Nephron (organoid): ENCODE results near the gene ATP2B3.

Experiments
- H3K27ac Mint-ChIP-seq, 3 experiments: 2 replicates each; pipeline ENCODE4 v1.8.0; 2020; ENCODE audit warnings: mixed read lengths in 3 of 3, mild to moderate bottlenecking in 2 of 3, moderate library complexity in 1 of 3
- H3K27me3 Mint-ChIP-seq: 2 replicates; pipeline ENCODE4 v1.8.0; 2021; ENCODE audit warnings: low read depth, mild to moderate bottlenecking, moderate library complexity, mixed read lengths
- H3K36me3 Mint-ChIP-seq: 2 replicates; pipeline ENCODE4 v1.8.0; 2020; ENCODE audit warnings: low read depth, mixed read lengths
- H3K4me1 Mint-ChIP-seq: 2 replicates; pipeline ENCODE4 v1.8.0; 2020; ENCODE audit warnings: mixed read lengths
- H3K4me3 Mint-ChIP-seq, 3 experiments: 2 replicates each; pipeline ENCODE4 v1.8.0; 2020; ENCODE audit warnings: mild to moderate bottlenecking in 3 of 3, mixed read lengths in 3 of 3, moderate library complexity in 2 of 3
- H3K9me3 Mint-ChIP-seq: 2 replicates; pipeline ENCODE4 v1.8.0; 2020; ENCODE audit warnings: mixed read lengths
- TF ChIP-seq, protein P1 (sequence below), 3 experiments: fragments of 200-600 bp; sonication (generic); IDR thresholded peaks; one replicate each; pipeline ENCODE4 v1.5.0; 2021; ENCODE audit warnings: antibody characterized with exemption in 3 of 3; ENCODE audit not compliant: unreplicated experiment in 3 of 3

The ATP2B3 gene

DNA sequence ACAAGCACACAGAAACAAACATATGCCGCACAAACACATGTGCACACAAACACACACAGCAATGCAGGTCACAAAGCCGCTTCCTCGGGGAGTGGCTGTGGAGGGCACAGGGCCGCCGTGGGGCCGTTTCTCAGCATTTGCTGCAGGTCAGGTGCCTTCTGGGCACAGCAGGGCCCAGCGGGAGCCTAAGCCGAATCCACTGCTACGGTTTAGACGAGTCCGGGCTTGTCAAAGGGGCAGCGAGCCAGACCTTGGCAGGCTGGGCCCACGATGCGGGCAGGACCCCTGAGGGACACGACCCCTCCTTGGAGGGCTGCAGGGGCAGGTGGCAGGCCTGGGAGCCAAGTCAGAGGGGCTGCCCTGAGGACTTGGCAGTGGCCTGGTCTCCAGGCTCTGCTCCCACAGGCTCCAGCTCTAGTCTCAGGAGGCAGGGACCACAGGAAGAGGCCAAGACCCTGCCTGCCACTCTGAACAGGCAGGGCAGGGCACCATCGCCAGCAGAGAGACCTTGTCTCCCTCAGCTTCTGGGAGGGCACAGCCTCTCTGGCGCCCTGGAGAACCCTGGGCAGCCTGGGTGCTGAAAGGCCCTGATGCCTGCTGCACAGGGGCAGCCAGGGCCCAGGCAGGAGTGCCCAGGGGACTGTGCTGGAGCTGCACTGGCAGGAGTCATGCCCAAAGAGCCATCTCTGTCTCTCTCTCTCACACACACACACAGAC is 5.5 kb upstream of the ATP2B3 start:
- Mint-ChIP-seq H3K4me1 (peaks cover 5% of the 10 kb centered on the region), H3K36me3 (peaks cover 4% of the 10 kb centered on the region), H3K27me3 (peaks cover 19% of the 10 kb centered on the region), H3K27ac (no peak overlapping the region), H3K9me3 (peaks cover 11% of the 10 kb centered on the region), H3K4me3 (no peak overlapping the region)
- TF ChIP-seq, protein P1, sequence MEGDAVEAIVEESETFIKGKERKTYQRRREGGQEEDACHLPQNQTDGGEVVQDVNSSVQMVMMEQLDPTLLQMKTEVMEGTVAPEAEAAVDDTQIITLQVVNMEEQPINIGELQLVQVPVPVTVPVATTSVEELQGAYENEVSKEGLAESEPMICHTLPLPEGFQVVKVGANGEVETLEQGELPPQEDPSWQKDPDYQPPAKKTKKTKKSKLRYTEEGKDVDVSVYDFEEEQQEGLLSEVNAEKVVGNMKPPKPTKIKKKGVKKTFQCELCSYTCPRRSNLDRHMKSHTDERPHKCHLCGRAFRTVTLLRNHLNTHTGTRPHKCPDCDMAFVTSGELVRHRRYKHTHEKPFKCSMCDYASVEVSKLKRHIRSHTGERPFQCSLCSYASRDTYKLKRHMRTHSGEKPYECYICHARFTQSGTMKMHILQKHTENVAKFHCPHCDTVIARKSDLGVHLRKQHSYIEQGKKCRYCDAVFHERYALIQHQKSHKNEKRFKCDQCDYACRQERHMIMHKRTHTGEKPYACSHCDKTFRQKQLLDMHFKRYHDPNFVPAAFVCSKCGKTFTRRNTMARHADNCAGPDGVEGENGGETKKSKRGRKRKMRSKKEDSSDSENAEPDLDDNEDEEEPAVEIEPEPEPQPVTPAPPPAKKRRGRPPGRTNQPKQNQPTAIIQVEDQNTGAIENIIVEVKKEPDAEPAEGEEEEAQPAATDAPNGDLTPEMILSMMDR (IDR thresholded peaks at IDR 0.05; ENCODE audit: unreplicated experiment in 3 of 3) = no peak

DNA sequence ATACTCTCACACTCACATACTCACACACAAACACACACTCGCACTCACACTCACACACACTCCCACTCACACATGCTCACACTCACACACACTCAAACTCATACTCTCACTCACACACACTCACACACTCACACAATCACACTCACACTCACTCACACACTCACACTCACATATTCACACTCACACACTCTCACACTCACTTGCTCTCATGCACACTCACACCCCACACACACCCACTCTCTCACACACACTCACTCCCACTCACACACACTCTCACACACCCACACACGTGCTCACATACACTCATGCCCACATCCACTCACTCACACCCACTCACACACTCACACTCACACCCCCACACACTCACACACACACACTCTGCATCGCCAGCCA is 4.9 kb upstream of the ATP2B3 start:
- H3K4me3 Mint-ChIP-seq = no peak overlapping the region
- peaks cover 4% of the 10 kb centered on the region for H3K36me3 Mint-ChIP-seq
- H3K27ac Mint-ChIP-seq = no peak overlapping the region
- peaks cover 22% of the 10 kb centered on the region for H3K27me3 Mint-ChIP-seq
- TF ChIP-seq, protein P1 (IDR thresholded peaks at IDR 0.05; ENCODE audit: unreplicated experiment in 3 of 3) = no peak
- peaks cover 5% of the 10 kb centered on the region for H3K4me1 Mint-ChIP-seq
- peaks cover 11% of the 10 kb centered on the region for H3K9me3 Mint-ChIP-seq

DNA sequence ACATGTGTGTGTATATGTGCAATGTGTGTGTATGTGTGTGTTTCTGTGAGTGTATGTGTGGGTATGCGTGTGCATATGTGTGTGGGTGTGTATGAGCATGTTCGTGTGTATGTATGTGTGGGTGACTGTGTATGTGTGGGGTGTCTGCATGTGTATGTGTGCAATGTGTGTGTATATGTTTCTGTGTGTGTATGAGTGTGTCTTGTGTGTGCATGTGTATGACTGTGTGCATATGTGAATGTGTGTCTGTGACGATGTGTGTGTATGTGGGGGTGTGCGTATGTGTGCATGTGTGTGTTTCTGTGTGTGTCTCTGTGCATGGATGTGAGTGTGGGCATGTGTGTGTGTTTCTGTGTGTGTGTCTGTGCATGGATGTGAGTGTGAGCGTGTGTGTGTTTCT is 4.2 kb upstream of the ATP2B3 start:
- TF ChIP-seq, protein P1 (IDR thresholded peaks at IDR 0.05; ENCODE audit: unreplicated experiment in 3 of 3) = no peak
- Mint-ChIP-seq H3K27ac (no peak overlapping the region), H3K36me3 (peaks cover 4% of the 10 kb centered on the region), H3K4me1 (peaks cover 5% of the 10 kb centered on the region), H3K27me3 (peaks cover 24% of the 10 kb centered on the region), H3K4me3 (no peak overlapping the region), H3K9me3 (peaks cover 11% of the 10 kb centered on the region)

DNA sequence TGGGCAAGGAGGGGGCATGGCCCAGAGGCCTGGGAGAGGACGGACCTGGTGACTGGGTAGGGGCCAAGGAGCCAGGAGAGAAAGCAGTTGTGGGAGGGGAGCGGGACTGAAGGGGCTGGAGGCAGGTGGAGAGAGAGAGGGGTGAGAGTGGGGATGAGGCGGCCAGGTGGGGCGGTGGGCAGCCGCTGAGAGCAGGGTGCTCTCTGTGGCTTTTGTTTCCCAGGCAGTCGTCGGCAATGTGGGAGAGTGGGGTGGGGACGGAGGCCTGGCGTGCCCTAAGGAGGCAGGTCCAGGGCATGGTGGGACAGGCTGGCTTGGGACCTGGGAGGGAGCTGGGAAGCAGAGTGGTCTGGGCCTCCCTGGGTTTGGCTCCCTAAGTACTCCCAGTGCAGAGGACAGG is 3.2 kb upstream of the ATP2B3 start:
- Mint-ChIP-seq H3K9me3 (peaks cover 10% of the 10 kb centered on the region), H3K36me3 (peaks cover 4% of the 10 kb centered on the region), H3K27ac (no peak overlapping the region), H3K4me1 (no peaks in the 10 kb centered on the region), H3K27me3 (peaks cover 34% of the 10 kb centered on the region), H3K4me3 (no peak overlapping the region)
- TF ChIP-seq, protein P1 (IDR thresholded peaks at IDR 0.05; ENCODE audit: unreplicated experiment in 3 of 3) = no peak

DNA sequence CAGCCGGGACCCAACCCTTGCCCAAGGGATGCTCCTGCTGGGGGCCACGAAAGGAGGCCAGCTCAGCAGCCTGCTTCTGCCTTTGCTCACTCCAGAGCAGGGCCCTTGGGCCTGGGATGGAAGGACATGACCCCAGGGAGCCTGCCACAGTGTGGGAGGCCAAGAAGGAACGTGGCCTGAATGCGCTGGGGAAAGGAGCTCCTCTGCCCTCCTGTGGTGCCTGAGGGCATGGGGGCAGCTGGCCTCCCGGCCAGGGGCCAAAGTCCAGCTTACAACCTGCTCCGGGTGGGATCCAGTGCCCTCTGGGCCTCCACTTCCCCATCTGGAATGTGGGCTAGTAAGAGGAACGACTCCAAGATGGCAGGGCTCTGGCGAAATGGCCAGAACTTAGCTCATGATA is 2.0 kb upstream of the ATP2B3 start:
- Mint-ChIP-seq H3K9me3 (peaks cover 10% of the 10 kb centered on the region), H3K27me3 (peaks cover 45% of the 10 kb centered on the region), H3K36me3 (peaks cover 4% of the 10 kb centered on the region), H3K27ac (no peak overlapping the region), H3K4me1 (no peaks in the 10 kb centered on the region), H3K4me3 (no peak overlapping the region)
- TF ChIP-seq, protein P1 (IDR thresholded peaks at IDR 0.05; ENCODE audit: unreplicated experiment in 3 of 3) = no peak

DNA sequence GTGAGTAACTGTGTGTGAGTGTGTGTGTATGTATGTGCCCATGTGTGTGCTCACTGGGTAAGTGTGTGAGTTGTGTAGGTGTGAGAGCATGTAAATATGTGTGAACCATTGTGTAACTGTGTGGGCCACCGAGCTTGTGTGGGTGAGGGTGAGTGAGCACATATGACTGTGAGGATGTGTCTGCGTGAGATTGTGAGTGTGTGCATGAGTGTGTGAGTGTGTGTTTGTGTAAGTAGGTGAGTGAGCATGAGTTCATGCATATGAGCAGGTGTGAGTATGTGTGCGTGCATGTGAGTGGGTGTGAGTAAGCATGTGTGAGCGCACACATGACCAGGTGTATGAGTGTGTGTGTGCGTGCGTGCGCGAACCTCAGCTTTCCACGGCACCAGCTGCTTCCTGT is 1.4 kb upstream of the ATP2B3 start:
- TF ChIP-seq, protein P1 (IDR thresholded peaks at IDR 0.05; ENCODE audit: unreplicated experiment in 3 of 3) = no peak
- peak overlapping the region; percentile 0 to 21 (median 7) for H3K4me3 Mint-ChIP-seq
- H3K36me3 Mint-ChIP-seq = peaks cover 4% of the 10 kb centered on the region
- no peak overlapping the region for H3K27ac Mint-ChIP-seq
- H3K9me3 Mint-ChIP-seq = peaks cover 10% of the 10 kb centered on the region
- H3K27me3 Mint-ChIP-seq = peaks cover 52% of the 10 kb centered on the region
- H3K4me1 Mint-ChIP-seq = no peaks in the 10 kb centered on the region
